ENCODE results near the gene OBSL1. TPM values are rescaled to one million over a fixed set of nuclear protein-coding genes. Genes with fewer than 3 reads are reported as not detected.

OBSL1 gene
- total and polyA plus RNA-seq, 2 donors from 2014 or later = 89.5 to 123 TPM

DNA sequence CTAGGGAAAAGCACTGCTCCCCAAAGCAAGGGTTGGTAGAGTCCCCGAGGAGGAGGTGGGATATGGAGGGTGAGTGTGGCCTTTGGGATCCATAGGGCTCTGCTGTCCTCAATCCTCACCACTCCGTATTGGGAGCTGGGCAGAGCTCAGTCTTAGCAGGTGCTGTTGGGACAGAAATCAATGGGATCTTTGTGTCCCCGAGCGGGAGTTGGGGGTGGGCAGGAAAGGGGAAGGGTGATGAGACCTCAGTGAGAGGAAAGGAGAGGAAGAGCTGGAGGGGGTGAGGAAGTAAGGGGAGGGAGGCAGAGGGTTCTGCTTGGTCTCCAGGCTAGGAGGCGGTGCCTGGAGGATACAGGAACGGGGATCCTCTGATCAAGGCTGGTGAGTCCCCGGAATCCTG, 54.5 kb downstream of the OBSL1 start:
- no peak for FAIRE-seq
- peaks cover 0 to 3% (median 2%) of the 10 kb centered on the region in 3 donors for H3K4me1 ChIP-seq (ENCODE audit: control insufficient read depth in 2 of 3, insufficient read depth in 2 of 3, low read depth in 1 of 3, low read length in 3 of 3)
- TF ChIP-seq, protein P1, sequence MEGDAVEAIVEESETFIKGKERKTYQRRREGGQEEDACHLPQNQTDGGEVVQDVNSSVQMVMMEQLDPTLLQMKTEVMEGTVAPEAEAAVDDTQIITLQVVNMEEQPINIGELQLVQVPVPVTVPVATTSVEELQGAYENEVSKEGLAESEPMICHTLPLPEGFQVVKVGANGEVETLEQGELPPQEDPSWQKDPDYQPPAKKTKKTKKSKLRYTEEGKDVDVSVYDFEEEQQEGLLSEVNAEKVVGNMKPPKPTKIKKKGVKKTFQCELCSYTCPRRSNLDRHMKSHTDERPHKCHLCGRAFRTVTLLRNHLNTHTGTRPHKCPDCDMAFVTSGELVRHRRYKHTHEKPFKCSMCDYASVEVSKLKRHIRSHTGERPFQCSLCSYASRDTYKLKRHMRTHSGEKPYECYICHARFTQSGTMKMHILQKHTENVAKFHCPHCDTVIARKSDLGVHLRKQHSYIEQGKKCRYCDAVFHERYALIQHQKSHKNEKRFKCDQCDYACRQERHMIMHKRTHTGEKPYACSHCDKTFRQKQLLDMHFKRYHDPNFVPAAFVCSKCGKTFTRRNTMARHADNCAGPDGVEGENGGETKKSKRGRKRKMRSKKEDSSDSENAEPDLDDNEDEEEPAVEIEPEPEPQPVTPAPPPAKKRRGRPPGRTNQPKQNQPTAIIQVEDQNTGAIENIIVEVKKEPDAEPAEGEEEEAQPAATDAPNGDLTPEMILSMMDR (IDR thresholded peaks at IDR 0.05; ENCODE audit: borderline replicate concordance, extremely low read depth, insufficient read depth) = no peak
- H3K27me3 ChIP-seq (ENCODE audit: control insufficient read depth, insufficient read depth, low read length) = no peaks in the 10 kb centered on the region
- H3K27ac ChIP-seq (ENCODE audit: low read depth in 2 of 2, low read length in 2 of 2) = no peak overlapping the region
- intact Hi-C loops (cut with DNase I) = no loop called here
- H3K36me3 ChIP-seq (ENCODE audit: control insufficient read depth in 2 of 3, insufficient read depth in 3 of 3, low read length in 3 of 3) = no peaks in the 10 kb centered on the region
- H3K9ac ChIP-seq (ENCODE audit: low read length in 3 of 3) = no peak overlapping the region
- no peaks in the 10 kb centered on the region for H3K9me3 ChIP-seq (ENCODE audit: control insufficient read depth in 2 of 3, insufficient read depth in 1 of 3, low read length in 3 of 3)
- no peak overlapping the region for H3K4me3 ChIP-seq (ENCODE audit: low read length in 3 of 3)
- no peak for DNase-seq

DNA sequence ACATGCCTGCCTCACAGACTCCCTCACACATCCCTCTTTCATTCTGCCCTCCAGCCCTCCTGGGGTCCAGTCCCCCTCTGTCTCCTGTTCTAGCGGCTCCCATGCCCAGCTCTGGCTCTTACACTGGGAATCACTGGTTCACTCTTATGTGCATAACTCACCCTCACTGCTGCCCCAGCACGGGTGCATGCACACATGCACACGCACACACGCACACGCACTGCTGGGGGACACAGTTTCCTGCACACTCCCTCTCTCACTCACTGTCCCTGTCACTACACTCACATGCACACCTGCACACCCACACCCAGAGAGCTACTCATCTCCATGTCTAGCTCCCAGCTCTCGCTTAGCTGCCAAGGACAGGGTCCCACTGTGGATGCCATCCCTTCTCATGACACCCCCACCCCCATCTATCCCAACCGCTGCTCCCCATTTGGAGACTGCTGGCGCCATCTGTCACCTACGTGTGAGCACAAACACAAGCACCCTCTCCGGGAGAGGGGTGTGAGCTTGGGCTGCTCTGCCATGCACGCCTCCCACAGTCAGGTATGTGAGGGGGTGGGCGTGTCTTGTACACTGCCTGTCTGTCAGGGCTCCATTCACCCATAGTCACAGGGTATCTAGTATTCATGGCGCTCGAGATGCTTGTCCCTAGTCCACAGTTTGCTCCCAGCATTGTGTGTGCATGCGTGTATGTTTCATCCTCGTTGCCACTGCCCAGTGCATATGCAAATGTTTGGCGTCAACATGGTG, 55.3 kb downstream of the OBSL1 start:
- FAIRE-seq = no peak
- H3K36me3 ChIP-seq (ENCODE audit: control insufficient read depth in 2 of 3, insufficient read depth in 3 of 3, low read length in 3 of 3) = no peaks in the 10 kb centered on the region
- H3K27ac ChIP-seq (ENCODE audit: low read depth in 2 of 2, low read length in 2 of 2) = no peak overlapping the region
- no peak for DNase-seq
- H3K27me3 ChIP-seq (ENCODE audit: control insufficient read depth, insufficient read depth, low read length) = no peaks in the 10 kb centered on the region
- H3K9ac ChIP-seq (ENCODE audit: low read length in 3 of 3) = no peak overlapping the region
- H3K9me3 ChIP-seq (ENCODE audit: control insufficient read depth in 2 of 3, insufficient read depth in 1 of 3, low read length in 3 of 3) = no peaks in the 10 kb centered on the region
- peaks cover 0 to 3% (median 2%) of the 10 kb centered on the region in 3 donors for H3K4me1 ChIP-seq (ENCODE audit: control insufficient read depth in 2 of 3, insufficient read depth in 2 of 3, low read depth in 1 of 3, low read length in 3 of 3)
- intact Hi-C loops (cut with DNase I) = no loop called here
- H3K4me3 ChIP-seq (ENCODE audit: low read length in 3 of 3) = no peak overlapping the region
- TF ChIP-seq, protein P1 (IDR thresholded peaks at IDR 0.05; ENCODE audit: borderline replicate concordance, extremely low read depth, insufficient read depth) = no peak

DNA sequence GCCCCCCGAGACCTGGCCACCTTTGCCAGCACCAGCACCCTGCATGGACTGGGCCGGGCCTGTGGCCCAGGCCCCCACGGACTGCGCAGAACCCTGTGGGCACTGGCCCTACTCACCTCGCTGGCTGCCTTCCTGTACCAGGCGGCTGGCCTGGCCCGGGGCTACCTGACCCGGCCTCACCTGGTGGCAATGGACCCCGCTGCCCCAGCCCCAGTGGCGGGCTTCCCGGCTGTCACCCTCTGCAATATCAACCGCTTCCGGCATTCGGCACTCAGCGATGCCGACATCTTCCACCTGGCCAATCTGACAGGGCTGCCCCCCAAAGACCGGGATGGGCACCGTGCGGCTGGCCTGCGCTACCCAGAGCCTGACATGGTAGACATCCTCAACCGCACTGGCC, 56.5 kb downstream of the OBSL1 start:
- intact Hi-C loops (cut with DNase I) = no loop called here
- no peak for FAIRE-seq
- Histone ChIP-seq H3K9ac (ENCODE audit: low read length in 3 of 3) (no peak overlapping the region), H3K4me3 (ENCODE audit: low read length in 3 of 3) (no peak overlapping the region), H3K36me3 (ENCODE audit: control insufficient read depth in 2 of 3, insufficient read depth in 3 of 3, low read length in 3 of 3) (no peaks in the 10 kb centered on the region), H3K9me3 (ENCODE audit: control insufficient read depth in 2 of 3, insufficient read depth in 1 of 3, low read length in 3 of 3) (no peaks in the 10 kb centered on the region), H3K27ac (ENCODE audit: low read depth in 2 of 2, low read length in 2 of 2) (no peak overlapping the region), H3K27me3 (ENCODE audit: control insufficient read depth, insufficient read depth, low read length) (no peaks in the 10 kb centered on the region), H3K4me1 (ENCODE audit: control insufficient read depth in 2 of 3, insufficient read depth in 2 of 3, low read depth in 1 of 3, low read length in 3 of 3) (peaks cover 0 to 7% (median 3%) of the 10 kb centered on the region in 3 donors)
- no peak for DNase-seq
- TF ChIP-seq, protein P1 (IDR thresholded peaks at IDR 0.05; ENCODE audit: borderline replicate concordance, extremely low read depth, insufficient read depth) = no peak

Data from kidney (tissue), 14 donors.